Loucy (cell line): ENCODE measurements around the gene SLCO4A1.

Experiments
- H2AFZ ChIP-seq: fragments of 200-600 bp; sonication (generic); 2 replicates; pipeline ENCODE4 v1.6.0; 2016; ENCODE audit warnings: antibody characterized with exemption, mild to moderate bottlenecking, low read length, moderate library complexity
- H3F3A ChIP-seq: fragments of 200-600 bp; 2 replicates; pipeline ENCODE4 v1.6.0; 2016; ENCODE audit warnings: antibody characterized with exemption, low read depth, mild to moderate bottlenecking
- H3K27me3 ChIP-seq: fragments of 200-600 bp; sonication (generic); 2 replicates; pipeline ENCODE4 v1.6.1; 2014; ENCODE audit warnings: low read length, mild to moderate bottlenecking; ENCODE audit not compliant: insufficient read depth, poor library complexity, severe bottlenecking
- H3K36me3 ChIP-seq: fragments of 200-600 bp; sonication (generic); 2 replicates; pipeline ENCODE4 v1.6.1; 2016; ENCODE audit warnings: low read length; ENCODE audit not compliant: insufficient read depth
- H3K4me1 ChIP-seq: fragments of 200-600 bp; sonication (generic); 2 replicates; pipeline ENCODE4 v1.5.1; 2014; ENCODE audit warnings: low read length, mild to moderate bottlenecking; ENCODE audit not compliant: insufficient read depth, poor library complexity, severe bottlenecking
- H3K4me2 ChIP-seq: fragments of 200-600 bp; sonication (generic); 2 replicates; pipeline ENCODE4 v1.6.0; 2014; ENCODE audit warnings: antibody characterized with exemption, low read length, low read depth, mild to moderate bottlenecking; ENCODE audit not compliant: poor library complexity, severe bottlenecking
- H3K4me3 ChIP-seq: fragments of 200-600 bp; sonication (generic); 2 replicates; pipeline ENCODE4 v1.5.1; 2014; ENCODE audit warnings: low read length, mild to moderate bottlenecking, mixed read lengths; ENCODE audit not compliant: poor library complexity, severe bottlenecking
- H3K79me2 ChIP-seq: fragments of 200-600 bp; sonication (generic); 2 replicates; pipeline ENCODE4 v1.6.1; 2014; ENCODE audit warnings: low read length; ENCODE audit not compliant: insufficient read depth
- H3K9ac ChIP-seq: fragments of 200-600 bp; sonication (generic); 2 replicates; pipeline ENCODE4 v1.6.0; 2014; ENCODE audit warnings: mild to moderate bottlenecking, low read depth, low read length, moderate library complexity; ENCODE audit not compliant: poor library complexity, severe bottlenecking
- H3K9me2 ChIP-seq: fragments of 200-600 bp; sonication (generic); replicated peaks from 2 replicates; pipeline ENCODE4 v1.6.1; 2016; ENCODE audit warnings: low read depth, low read length, mixed read lengths
- H3K9me3 ChIP-seq: fragments of 200-600 bp; sonication (generic); 2 replicates; pipeline ENCODE4 v1.6.1; 2014; ENCODE audit warnings: mild to moderate bottlenecking, antibody characterized with exemption, low read length, low read depth; ENCODE audit not compliant: insufficient read depth
- H4K20me1 ChIP-seq: fragments of 200-600 bp; sonication (generic); 2 replicates; pipeline ENCODE4 v1.6.0; 2014; ENCODE audit warnings: antibody characterized with exemption, low read length, mild to moderate bottlenecking; ENCODE audit not compliant: insufficient read depth, poor library complexity, severe bottlenecking
- EZH2phosphoT487 ChIP-seq: fragments of 200-600 bp; IDR thresholded peaks from 2 replicates; pipeline ENCODE4 v1.6.1; 2018; ENCODE audit warnings: antibody characterized with exemption, mild to moderate bottlenecking, moderate library complexity, borderline replicate concordance
- TF ChIP-seq, protein P1 (sequence below): fragments of 200-600 bp; sonication (generic); conservative IDR thresholded peaks from 2 replicates; pipeline ENCODE4 v1.5.1; 2014; ENCODE audit warnings: mild to moderate bottlenecking, antibody characterized with exemption, low read length

SLCO4A1 gene

DNA sequence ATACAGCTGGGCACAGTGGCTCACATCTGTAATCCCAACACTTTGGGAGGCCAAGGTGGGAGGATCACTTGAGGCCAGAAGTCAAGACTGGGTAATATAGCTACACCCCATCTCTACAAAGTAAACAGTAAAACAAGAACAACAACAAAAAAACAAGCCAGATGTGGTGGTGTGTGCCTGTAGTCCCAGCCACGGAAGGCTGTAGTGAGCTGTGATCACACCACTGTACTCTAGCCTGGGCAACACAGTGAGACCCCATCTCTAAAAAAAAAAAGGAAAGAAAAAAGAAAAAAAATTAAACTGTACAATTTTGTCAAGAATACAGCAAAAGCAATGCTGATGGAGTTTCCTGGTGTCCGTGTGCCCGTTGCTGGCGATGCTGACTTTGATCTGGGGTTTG lies 47.2 kb upstream of the SLCO4A1 start:
- Histone ChIP-seq H3K36me3 (no peaks in the 10 kb centered on the region), H3K4me2 (no peak overlapping the region), H3K9me3 (no peaks in the 10 kb centered on the region), H3K79me2 (peaks cover 10% of the 10 kb centered on the region; the same call in 1 of the 2 replicates), H3K27me3 (no peaks in the 10 kb centered on the region), H2AFZ (no peak overlapping the region), H3K4me1 (peaks cover 5% of the 10 kb centered on the region), H3K9me2 (no peaks in the 10 kb centered on the region), H3K9ac (no peak overlapping the region), H3K4me3 (no peak overlapping the region), H3F3A (no peaks in the 10 kb centered on the region), H4K20me1 (no peaks in the 10 kb centered on the region)
- TF ChIP-seq EZH2phosphoT487, result no peak
- TF ChIP-seq, protein P1, sequence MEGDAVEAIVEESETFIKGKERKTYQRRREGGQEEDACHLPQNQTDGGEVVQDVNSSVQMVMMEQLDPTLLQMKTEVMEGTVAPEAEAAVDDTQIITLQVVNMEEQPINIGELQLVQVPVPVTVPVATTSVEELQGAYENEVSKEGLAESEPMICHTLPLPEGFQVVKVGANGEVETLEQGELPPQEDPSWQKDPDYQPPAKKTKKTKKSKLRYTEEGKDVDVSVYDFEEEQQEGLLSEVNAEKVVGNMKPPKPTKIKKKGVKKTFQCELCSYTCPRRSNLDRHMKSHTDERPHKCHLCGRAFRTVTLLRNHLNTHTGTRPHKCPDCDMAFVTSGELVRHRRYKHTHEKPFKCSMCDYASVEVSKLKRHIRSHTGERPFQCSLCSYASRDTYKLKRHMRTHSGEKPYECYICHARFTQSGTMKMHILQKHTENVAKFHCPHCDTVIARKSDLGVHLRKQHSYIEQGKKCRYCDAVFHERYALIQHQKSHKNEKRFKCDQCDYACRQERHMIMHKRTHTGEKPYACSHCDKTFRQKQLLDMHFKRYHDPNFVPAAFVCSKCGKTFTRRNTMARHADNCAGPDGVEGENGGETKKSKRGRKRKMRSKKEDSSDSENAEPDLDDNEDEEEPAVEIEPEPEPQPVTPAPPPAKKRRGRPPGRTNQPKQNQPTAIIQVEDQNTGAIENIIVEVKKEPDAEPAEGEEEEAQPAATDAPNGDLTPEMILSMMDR, result no peak

DNA sequence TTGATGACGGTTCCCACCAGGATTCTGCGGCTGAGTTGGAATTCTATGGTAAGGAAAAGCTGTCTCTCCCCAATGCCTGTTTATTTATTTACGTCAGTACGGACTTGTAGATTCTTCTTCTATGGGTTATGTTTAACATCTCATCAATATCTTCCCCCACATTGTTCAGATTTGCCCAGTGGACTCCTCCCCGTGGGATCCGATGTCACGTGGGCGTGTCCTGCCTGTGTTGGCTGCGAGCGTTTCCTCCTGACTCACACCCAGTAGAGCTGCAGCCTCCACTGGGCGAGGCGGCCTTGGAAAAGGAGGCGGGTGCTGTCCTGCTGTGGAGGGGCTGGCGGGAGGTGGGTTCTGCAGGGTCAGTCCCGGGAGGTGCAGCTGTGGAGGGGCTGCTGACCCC lies 46.8 kb upstream of the SLCO4A1 start:
- no peak overlapping the region for H2AFZ ChIP-seq
- peaks cover 7% of the 10 kb centered on the region for H3K4me1 ChIP-seq
- peaks cover 12% of the 10 kb centered on the region; the same call in 1 of the 2 replicates for H3K79me2 ChIP-seq
- H3K4me3 ChIP-seq, result no peak overlapping the region
- H3K36me3 ChIP-seq, result no peaks in the 10 kb centered on the region
- H3K4me2 ChIP-seq, result no peak overlapping the region
- H3K27me3 ChIP-seq, result no peaks in the 10 kb centered on the region
- no peaks in the 10 kb centered on the region for H4K20me1 ChIP-seq
- H3F3A ChIP-seq, result no peaks in the 10 kb centered on the region
- no peak overlapping the region for H3K9ac ChIP-seq
- TF ChIP-seq, protein P1, result no peak
- TF ChIP-seq EZH2phosphoT487, result no peak
- H3K9me3 ChIP-seq, result no peaks in the 10 kb centered on the region
- H3K9me2 ChIP-seq, result no peaks in the 10 kb centered on the region

DNA sequence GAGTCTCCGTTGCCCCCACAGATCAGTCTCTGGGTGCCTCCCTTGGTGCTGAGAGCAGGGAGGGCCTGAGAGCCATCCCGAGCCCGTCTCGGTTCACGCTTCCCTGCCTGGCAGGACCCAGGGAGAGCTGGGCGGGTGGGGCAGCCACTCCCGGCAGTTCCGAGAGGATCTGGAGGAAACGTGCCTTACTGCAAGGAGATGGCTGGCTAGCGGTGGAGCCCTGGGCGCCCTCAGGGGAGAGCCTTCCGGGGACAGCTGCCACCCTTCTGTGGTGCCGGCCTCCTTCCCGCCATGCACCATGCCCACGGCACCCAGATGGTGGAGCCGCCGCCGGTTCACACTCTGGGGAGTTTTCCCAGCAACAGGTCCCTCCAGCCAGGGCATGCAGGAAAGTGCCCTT lies 45.8 kb upstream of the SLCO4A1 start:
- H3K4me3 ChIP-seq, result no peak overlapping the region
- no peak for TF ChIP-seq EZH2phosphoT487
- TF ChIP-seq, protein P1, result no peak
- H3K4me2 ChIP-seq, result no peak overlapping the region
- no peaks in the 10 kb centered on the region for H3K9me3 ChIP-seq
- H3K79me2 ChIP-seq, result peaks cover 22% of the 10 kb centered on the region
- H3K36me3 ChIP-seq, result no peaks in the 10 kb centered on the region
- H3K9ac ChIP-seq, result no peak overlapping the region
- peaks cover 17% of the 10 kb centered on the region for H3K4me1 ChIP-seq
- no peaks in the 10 kb centered on the region for H3K9me2 ChIP-seq
- no peaks in the 10 kb centered on the region for H3F3A ChIP-seq
- no peaks in the 10 kb centered on the region for H3K27me3 ChIP-seq
- H4K20me1 ChIP-seq, result peaks cover 4% of the 10 kb centered on the region
- no peak overlapping the region for H2AFZ ChIP-seq
